Activated CD4-positive, alpha-beta T cell treated with anti-CD3 and anti-CD28 coated beads, Interleukin-2, Interleukin-6, amounts not matched to agents 100 ng/mL and 50 ng/mL, durations not matched to agents 16 hours and 8 hours (primary cell): Measurements from ENCODE around the gene BTBD18.
A peak's percentile ranks its signal among the peaks of the same experiment; 100 is the strongest.

ENCODE experiments used
- DNase-seq: peaks from one replicate; pipeline ENCODE4 v3.0.0-alpha.2; 2020

BTBD18 gene, protein sequence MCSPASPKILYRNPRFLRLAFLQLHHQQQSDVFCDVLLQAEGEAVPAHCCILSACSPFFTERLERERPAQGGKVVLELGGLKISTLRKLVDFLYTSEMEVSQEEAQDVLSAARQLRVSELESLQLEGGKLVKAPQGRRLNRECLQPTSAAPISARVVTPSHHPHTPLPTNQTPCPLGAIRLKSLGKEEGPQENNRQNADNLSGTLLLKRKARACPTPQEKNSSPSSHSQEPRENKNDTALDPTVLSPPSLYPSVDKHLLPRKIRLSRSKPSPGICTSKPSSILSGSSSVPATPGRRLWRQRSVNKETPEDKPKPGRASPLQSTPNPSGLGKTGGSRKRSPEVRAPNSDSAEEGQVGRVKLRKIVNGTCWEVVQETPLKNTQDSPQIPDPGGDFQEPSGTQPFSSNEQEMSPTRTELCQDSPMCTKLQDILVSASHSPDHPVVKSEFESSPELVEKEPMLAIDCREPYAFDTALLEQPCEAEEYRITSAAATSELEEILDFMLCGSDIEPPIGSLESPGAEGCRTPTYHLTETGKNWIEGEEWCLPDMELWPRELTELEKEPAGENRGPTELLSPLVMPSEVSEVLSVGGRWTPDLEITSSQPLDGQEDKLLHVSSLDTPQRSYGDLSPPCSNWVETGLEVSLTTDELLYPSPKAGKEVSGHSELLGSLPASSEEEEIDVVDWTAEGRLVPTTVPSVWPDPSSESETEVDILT

DNA sequence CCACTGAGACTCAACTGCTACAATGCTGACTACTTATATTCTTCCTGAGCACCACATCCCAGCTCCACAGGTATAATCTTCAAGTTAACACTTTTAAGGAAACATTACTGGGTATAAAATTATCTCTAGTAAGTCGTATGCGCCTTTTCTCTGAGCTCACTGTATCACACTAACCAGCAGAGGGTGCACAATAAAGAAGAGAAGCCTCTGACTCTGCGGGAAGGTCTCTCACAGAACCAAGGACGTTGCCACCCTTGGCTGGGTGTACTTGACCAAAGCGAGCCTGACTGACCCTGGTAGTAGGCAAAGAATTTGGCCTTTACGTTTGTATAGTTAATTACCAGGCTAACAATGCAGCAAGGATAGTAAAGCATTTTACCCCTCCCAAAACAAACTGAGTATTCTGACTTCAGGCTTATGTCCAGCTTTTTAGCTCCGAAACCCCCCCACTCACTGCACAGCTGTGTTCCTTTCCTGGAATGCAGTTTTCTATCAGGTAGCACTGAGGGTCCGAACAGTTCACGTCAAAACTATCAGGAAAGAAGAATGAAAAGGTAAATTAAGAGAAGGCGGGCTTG lies at the start of gene BTBD18:
TSS of gene BTBD18 (minus strand) at position 144 of the 578 bp plus-strand sequence. CDS start 631 bp downstream, outside the sequence.
- DNase-seq, result no peak

DNA sequence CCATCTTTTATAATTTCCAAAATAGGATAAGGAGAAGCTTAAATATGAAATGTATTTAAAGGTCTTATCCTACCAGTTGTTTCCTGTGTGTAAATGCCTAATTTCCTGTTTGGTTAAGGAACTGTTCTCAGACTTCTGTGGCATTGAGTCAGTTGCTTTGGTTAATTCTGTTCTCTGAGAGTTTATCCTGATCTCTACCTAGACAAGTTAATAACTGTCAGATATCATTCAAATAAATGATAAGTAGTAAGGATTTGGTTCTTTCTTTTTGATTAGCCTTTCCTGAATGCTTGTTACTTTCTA lies 49.5 kb upstream of the BTBD18 start:
- DNase-seq, result no peak

DNA sequence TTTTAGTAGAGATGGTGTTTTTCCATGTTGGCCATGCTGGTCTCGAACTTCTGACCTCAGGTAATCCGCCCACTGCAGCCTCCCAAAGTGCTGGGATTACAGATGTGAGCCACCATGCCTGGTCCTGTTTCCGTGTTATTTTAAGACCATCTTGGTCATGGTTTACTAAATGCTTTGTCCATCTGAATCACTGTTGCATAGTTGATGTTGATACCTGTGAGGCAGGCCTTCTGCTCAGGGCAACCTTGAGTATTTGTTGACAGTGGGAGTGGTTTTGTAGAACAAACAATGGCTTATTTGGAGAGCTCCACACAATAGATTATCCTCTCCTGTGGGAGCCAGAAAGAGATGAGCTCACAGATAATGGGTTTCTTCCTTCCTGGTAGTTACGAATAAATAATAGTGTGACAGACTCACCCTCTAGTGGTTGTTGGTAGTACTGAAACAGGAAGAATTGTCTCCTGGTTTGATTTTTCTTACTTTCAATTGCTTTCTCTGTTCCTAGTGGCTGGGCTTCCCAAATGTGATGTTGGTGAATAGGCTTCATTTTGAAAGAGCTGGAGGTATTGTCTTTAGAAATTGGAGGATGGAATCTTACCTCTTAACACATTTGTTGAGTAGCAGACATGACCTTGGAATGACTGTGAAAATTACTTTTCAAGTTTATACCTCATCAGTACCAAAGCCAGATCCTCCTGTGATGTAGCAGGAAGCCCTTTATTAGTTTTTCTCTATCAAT lies 49.0 kb upstream of the BTBD18 start:
- peak; percentile 71 for DNase-seq

DNA sequence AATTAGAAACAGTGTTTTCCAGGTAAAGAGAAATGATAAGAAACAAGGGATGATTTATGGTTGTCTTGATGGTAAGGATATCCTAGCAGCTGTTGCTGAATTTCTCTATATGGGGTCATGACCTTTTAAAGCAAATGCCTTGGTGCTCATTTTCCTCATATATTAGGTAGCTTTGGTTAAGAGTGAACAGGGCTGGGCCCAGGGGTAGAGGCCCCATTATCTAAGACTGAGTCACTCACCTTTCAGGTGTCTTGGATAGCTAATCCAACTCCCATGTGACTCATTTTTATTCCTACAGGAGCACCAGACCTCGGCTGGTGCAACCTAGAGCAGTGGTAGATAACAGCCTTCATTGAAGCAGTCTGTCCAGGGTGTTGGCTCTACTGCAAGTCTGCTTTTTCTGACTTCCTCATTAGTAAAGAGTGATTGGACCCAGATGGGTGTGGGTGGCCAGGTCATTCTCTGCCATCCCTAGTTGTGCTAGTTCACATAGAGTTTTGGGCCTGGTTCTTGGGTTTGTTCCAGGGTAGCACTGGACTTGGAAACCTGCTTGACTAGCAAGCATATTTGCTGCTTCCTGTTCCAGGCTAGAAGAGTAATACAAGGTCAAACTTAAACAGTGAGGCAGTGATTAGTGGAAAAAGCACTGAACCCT lies 47.4 kb upstream of the BTBD18 start:
- no peak for DNase-seq

DNA sequence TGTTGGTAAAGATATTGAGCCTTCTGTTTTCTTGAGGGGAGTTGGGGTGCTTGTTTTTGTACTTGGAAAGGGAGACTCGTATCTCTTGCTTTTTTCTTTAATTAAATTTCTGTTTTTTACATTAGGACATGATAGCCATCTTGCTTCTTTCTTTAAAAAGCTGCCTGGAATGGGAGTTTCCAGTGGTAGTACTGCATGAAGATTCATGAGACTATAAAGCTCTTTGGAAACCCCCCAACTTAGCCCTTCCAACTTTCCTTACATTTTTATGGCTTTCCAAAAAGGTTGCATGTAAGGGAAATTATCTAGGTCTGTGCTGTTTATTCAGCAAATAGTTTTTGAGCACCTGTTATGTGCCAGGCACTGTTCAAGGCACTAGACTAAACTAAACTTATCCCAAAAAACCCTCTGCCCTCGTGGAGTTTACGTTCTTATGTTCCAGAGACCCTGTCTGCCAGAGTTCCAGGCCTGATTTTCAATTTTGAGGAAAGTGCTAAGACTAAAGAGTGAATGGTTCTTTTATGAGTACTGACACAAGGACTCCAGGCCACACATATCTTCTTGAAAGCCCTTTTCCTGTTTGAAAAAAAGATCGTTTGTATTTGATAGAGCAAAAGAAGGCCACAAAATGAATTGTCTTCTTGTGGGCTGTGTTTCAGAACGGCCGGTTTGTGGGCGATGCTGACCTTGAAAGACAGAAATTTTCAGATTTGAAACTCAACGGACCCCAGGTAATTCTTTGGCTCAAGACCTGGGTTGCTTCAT lies 41.9 kb upstream of the BTBD18 start:
- DNase-seq, result no peak

DNA sequence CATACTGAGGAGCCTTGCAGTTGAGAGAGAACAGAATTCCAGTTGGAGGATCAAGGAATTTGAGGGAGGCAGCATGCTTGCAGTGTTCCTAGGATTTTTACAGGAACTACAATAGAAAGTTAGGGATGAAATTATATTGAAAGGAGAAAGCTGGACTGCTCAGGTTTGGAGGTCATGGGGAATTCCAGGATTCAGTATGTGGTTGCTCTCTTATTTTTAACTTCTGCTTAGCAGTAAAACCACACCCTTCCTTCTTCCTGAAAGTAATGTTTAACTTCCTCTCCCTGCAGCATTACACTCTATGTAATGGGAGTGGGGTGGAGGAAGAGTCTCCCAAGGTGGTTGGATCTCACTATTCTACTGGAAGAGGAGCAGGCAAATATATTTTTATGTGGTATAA lies 41.3 kb upstream of the BTBD18 start:
- DNase-seq, result peak; percentile 16

DNA sequence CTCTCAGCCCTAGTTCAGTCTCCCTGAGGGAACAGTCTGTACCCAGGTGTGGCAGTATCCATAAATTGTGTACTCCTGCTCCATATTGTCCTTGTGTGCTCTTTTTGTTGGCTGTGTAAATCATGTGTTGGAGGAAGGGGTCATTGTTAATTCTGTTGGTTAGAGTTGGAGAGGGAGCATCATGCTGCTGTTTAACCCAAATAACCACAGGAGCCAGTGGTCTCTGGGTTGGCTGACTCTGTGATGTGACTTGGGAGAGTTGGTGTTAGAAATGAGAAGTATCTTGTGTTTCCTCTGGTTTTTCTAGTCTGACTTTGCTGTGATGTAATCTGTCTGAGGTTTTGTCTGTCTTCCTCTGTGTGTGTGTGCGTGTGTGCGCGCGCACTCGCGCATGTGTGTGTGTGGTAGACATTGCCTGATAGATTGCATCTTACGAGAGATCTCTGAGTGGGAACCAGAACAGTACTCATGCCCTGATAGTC lies 40.5 kb upstream of the BTBD18 start:
- DNase-seq, result peak; percentile 92

DNA sequence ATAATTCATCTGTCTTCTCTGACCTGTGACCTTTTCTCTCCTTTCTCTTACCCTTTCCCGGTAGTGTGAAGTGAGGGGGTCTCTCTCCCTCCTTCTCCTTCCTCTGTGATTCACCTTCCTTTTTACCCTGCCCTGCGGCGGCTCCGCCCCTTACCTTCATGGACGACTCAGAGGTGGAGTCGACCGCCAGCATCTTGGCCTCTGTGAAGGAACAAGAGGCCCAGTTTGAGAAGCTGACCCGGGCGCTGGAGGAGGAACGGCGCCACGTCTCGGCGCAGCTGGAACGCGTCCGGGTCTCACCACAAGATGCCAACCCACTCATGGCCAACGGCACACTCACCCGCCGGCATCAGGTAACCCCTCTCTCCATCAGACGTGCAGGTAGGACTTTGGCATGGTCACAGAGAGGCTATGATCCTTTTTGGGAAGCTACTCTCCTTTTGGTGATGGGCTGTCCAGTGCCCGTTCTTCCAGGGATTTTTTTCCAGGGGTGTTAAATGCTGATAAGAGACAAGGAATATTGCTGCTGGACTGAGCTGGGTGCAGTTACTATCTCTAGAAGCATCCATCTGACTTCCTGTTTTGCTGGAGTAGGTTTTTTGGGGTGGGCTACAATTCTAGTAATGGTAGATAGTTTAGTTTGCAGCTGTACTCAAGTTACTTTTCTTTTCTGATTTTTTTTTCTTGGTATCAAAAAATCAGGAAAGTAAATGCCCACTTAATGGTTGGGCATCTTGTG lies 39.9 kb upstream of the BTBD18 start:
- DNase-seq, result no peak

DNA sequence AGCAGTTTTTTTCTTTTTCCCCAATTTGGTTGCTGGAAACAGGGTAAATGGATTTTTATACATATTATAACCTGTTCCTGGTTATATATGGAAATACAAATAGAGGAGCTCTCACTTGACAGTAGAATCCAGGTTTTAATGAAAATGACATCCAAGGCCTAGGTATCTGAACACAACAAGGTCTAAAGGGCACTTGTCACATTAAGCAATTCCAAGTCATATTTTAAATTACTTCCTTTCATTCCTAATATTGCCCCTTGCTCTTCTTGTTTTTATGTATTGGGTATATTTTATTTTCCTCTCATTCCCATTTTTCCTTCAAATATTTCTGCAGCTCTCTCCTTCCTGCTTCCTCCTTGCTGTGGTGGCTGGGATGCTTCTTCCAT lies 37.1 kb upstream of the BTBD18 start:
- no peak for DNase-seq

DNA sequence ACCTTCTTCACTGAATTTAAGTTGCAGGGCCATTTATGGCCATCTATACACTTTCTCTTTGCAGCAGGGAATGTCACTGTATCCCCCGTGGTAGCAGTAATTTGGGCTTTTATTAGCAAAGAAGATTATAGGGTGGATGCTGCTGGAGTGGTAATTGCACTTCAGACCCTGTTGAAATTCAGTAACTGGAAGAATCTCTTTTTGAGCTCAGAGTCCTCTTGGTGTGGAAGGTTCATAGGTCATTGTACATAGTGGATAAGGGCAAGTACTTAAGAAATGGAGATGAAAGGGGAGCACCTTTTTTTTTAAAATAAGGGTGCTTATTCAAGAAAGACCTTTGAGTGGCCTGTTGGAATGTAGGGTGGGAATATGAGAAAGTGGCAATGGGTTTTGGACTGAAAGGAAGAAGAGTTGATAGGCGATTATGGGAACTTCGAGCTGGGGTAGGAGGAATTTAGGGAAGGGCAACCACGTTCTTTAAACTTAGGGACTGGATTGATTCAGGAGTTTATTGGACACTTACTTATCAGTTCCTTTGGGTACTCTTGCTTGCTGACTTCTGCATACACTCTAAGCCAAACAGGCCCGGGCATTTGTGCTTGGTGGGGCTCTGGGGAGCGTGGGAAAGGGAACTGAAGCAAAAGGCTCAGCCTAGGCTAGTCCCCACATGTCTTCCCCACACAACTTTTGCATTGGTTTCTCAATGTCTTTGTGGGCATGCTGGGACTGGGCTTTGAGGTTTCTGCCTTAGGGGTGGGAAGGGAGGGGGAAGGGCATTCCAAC lies 36.5 kb upstream of the BTBD18 start:
- no peak for DNase-seq

DNA sequence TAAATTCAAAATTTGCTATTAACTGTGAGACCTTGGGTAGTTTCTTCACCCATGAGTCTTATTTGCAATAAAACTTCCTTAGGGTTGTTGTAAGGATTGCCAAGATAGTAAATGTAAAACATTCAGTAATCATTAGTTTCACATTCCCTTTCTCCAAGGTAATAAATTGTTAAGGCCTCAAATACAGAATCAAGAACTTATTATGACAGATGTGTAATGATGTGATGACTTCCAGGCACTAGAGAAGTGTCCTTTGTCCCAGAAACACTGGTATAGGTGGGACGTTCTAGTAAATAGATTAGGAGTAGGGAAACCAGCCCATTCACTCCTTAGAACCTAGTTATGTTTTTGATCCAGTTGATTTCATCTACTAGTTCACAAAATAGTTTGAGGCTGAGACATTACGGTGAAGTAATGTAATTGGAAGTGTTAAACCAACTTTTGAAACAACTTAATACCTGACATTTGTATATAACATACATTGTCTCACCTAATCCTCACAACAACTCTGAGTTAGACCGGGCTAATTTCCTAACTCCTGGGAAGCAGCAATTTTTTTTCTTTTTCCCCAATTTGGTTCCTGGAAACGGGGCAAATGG lies 35.5 kb upstream of the BTBD18 start:
- no peak for DNase-seq

DNA sequence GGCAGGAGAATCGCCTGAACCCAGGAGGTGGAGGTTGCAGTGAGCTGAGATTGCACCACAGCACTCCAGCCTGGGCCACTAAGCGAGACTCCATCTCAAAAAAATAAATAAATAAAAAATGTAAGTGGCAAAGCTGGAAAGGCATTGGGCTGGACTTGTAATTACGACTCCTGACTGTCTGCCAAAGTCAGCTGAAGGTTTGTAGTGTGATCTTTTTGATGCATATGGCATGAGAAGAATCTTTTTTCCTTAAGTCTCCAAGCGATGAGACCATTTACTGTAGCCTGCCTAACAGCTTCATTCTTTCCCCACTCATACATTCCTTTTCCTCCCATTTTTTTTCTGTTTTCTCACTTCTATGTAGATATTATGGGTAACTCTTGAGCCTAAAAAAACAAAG lies 34.8 kb upstream of the BTBD18 start:
- no peak for DNase-seq

DNA sequence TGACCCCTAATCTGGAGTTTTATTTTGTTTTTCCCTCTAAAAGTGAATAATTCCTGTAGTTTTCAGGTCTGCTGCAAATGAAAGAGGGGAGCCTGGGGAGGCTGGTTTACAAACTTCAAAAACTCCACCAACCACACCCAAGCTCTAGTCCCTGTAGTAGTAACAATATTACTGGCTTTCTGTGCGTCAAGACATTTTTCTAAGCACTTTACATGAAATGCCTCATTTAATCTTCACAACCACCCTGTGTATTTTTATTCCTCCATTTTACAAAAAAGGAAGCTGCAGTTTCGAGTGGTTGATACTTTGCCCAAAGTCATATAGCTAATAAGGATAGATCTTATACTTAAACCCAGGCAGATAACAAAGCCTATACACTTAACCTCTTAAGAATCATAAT lies 33.5 kb upstream of the BTBD18 start:
- DNase-seq, result no peak

DNA sequence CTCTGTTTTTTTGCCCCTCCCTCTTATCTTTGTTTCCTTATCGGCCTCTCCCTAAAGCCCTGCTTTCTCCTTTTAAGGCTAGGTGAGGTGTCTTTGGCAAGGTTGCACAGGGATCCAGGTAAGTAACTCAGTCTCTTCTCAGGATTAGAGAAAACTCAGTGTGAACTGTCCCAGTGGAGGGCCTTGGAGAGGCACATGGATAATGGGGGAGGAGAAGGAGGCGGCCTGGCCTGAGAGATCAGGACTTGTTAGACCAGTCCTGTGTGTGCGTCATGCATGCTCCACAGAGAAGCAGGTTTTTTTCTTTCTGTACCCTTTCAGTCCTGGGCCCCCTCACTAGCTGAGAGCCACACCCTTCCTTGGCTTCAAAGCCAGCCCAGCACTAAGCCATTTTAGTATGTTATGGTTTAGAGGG lies 29.9 kb upstream of the BTBD18 start:
- DNase-seq, result no peak

DNA sequence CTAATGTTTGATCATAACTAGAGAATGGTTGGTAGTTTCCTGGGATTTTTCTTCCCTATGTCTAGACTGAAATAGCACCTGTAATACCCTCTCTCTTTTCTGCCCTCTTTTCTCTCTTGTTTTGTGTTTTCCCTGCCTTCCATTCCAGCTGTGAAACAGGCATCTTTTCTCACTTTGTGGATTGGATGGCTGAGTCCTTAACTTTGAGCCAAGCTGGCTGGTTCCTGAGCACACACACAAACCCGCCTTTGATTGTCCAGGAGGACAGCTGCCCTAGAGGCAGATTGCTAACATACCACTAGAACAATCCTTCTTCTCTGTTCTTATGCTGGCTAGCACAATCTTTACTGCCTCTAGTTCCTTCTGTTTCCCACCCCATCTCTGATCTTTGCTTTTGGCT lies 27.7 kb upstream of the BTBD18 start:
- DNase-seq, result no peak

DNA sequence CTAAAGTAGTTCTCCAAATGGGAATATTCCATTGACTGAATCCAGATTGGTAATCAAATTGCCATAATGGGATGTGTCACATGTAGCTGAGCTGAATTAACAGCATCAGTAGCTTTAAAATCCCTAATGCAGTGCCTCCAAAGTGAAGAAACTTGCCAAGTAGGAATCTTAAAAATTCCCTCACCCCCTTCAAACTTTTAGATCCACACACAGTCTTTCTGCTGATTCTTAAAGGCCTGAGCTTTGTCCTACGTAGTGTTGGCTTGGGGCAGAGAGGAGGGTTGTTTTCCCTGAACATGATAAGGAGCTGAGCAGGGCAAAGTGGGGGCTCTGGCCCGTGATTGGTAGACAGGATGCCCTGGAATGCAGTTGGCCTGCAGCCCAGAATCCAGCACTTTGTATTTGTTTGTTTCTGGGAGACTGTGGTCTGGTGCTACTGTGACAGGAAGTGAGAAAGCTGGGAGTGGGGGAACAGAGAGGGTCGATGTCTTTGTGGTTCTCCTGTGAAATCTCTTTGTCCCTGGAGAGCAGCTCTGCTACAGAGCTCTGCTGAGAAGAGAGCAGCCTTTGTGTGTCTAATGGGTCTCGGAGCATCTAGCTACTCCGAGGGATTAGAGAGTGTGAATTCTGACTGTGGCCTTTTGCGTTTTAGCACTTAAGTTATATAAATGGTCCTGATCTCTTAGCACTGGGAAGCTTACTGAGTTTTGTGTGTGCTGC lies 26.9 kb upstream of the BTBD18 start:
- DNase-seq, result no peak

DNA sequence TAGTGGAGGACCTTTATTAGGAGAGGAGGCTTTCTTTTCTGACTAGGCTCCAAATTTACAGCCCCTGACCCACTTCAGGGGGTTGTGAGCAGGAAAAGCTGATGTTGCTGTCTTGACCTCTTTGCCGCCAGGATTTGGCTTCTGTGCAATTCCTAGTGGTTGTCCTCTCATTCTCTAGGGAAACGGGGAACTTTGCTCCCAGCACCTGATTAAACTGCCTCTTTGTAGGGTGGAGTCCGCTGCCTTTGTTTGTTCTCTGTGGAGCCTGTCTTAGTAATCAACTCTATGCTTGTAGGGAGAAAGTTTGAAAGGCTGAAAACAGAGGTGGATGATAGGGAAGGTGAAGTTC lies 26.3 kb upstream of the BTBD18 start:
- no peak for DNase-seq

DNA sequence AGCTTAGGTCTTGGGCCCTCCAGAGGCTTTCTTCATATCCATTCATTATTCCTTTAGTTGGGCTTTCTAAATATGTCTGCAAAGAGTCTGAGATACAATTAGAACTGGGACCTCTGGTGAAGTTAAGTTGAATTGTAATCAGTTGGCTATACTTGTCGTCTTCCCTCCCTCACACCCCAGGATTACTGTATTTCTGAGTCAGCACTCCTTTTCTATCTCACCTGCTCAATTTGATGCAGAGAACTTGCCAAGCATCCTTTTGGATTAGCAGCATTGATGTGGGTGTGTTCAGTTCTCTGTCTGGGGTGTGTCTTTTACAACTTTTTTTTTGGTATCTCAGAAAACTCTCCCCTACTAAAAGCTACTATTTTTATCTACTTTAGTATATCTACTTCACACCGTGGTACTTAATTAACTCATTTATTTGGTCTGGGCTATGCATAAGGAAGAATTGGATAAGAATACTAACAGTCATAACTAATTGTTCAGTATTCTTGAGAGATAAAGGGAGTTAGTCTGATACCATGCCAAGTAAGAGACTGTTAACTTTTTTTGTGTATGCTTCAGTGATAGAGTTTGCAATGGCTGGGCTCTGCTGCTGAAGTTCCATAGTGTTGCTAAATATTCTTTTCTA lies 25.1 kb upstream of the BTBD18 start:
- DNase-seq, result no peak

DNA sequence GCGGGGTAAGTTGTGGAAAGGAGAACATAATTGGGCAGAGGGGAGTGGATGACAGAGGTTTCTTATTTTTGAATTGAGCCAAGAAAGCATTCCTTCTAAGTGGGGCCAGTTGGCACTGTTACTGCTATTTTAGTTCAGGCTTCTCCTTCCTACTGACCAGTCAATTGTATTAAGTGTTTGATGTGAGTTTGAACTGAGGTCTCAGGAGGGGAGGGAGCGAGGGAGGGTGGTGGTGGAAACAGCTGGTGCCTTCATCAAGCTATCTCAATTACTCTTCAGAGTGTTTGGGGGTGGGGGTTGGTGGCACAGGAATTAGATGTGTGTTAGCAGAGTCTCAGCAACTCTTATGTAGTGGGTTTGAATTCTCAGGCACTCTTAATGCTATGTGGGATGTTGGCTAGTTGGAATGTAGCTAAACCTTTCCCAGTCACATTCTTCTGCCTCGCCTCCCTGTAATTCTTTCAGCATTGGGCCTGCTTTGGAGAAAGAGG lies 24.5 kb upstream of the BTBD18 start:
- DNase-seq, result no peak
